IPS-20b (cell line): ENCODE results near the gene C13orf46.
"Not testable (repeated sequence)": the region's sequence is repeated elsewhere in the genome, so short reads cannot be mapped to it uniquely, and the experiment has no call there.

Experiments used
- H3K27ac ChIP-seq: one replicate; pipeline ENCODE4 v1.5.1; 2013; ENCODE audit warnings: low read length
- H3K27me3 ChIP-seq: 2 replicates; pipeline ENCODE4 v1.6.1; 2013; ENCODE audit warnings: mild to moderate bottlenecking, low read length, inconsistent platforms; ENCODE audit not compliant: insufficient read depth
- H3K36me3 ChIP-seq: 2 replicates; pipeline ENCODE4 v1.6.1; 2013; ENCODE audit warnings: low read depth, mild to moderate bottlenecking, inconsistent platforms, low read length, moderate library complexity; ENCODE audit not compliant: insufficient read depth
- H3K4me1 ChIP-seq: 2 replicates; pipeline ENCODE4 v1.6.1; 2013; ENCODE audit warnings: mild to moderate bottlenecking, control low read depth, inconsistent platforms, low read length, moderate library complexity; ENCODE audit not compliant: insufficient read depth
- H3K4me3 ChIP-seq: 2 replicates; pipeline ENCODE4 v1.5.1; 2013; ENCODE audit warnings: mild to moderate bottlenecking, low read length, inconsistent platforms
- H3K9ac ChIP-seq: 2 replicates; pipeline ENCODE4 v1.6.1; 2013; ENCODE audit warnings: low read depth, mild to moderate bottlenecking, inconsistent platforms, low read length, moderate library complexity
- H3K9me3 ChIP-seq: 2 replicates; pipeline ENCODE4 v1.6.1; 2013; ENCODE audit warnings: mild to moderate bottlenecking, low read depth, low read length, inconsistent platforms; ENCODE audit not compliant: insufficient read depth

The C13orf46 gene

GRCh38 chr13:113973218-113974164 is at the start of gene C13orf46:
TSS of gene C13orf46 (minus strand) at chr13:113974076. CDS start at chr13:113973997, 79 bp downstream.
- no peaks in the 10 kb centered on the region for H3K27me3 ChIP-seq
- H3K4me1 ChIP-seq = no peaks in the 10 kb centered on the region; the same call in 1 of the 2 replicates
- H3K9ac ChIP-seq = no peak within 1 kb of the TSS
- H3K27ac ChIP-seq = no peak within 1 kb of the TSS
- no peaks in the 10 kb centered on the region; the same call in 1 of the 2 replicates for H3K36me3 ChIP-seq
- no peak within 1 kb of the TSS for H3K4me3 ChIP-seq
- no peaks in the 10 kb centered on the region for H3K9me3 ChIP-seq

- no peaks in the 10 kb centered on the region for H3K4me1 ChIP-seq
- H3K9ac ChIP-seq = no peak overlapping the region
- no peaks in the 10 kb centered on the region for H3K27me3 ChIP-seq
- no peaks in the 10 kb centered on the region for H3K9me3 ChIP-seq
- H3K27ac ChIP-seq = no peak overlapping the region
- H3K4me3 ChIP-seq = no peak overlapping the region
- H3K36me3 ChIP-seq = peaks cover 6% of the 10 kb centered on the region; the same call in 1 of the 2 replicates
Observed at GRCh38 chr13:114022876-114023275, 49.0 kb upstream of the C13orf46 start.

DNA sequence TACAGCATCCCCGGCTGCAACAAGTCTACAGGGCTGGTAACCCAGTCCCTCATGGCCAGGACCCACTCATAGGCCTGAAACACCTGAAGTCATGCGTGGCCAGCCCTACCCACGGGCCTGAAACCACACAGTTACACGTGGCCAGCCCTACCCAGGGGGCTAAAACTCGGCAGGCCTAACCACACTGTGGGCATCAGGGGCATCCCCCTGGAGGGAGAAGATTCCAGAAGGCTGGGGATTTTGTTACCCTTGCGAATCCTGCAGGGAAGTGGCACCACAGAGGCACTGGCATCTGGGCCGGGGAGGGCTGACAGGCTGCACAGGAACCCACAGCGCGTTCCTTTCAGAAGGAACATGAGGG is 48.4 kb upstream of the C13orf46 start:
- H3K4me1 ChIP-seq = no peaks in the 10 kb centered on the region
- H3K9ac ChIP-seq = no peak overlapping the region
- H3K9me3 ChIP-seq = no peaks in the 10 kb centered on the region
- no peak overlapping the region for H3K4me3 ChIP-seq
- peaks cover 6% of the 10 kb centered on the region; the same call in 1 of the 2 replicates for H3K36me3 ChIP-seq
- H3K27ac ChIP-seq = no peak overlapping the region
- H3K27me3 ChIP-seq = no peaks in the 10 kb centered on the region

- Histone ChIP-seq H3K4me1 (no peaks in the 10 kb centered on the region), H3K4me3 (no peak overlapping the region), H3K9ac (no peak overlapping the region)
Observed at GRCh38 chr13:114021464-114022308, 47.8 kb upstream of the C13orf46 start.

DNA sequence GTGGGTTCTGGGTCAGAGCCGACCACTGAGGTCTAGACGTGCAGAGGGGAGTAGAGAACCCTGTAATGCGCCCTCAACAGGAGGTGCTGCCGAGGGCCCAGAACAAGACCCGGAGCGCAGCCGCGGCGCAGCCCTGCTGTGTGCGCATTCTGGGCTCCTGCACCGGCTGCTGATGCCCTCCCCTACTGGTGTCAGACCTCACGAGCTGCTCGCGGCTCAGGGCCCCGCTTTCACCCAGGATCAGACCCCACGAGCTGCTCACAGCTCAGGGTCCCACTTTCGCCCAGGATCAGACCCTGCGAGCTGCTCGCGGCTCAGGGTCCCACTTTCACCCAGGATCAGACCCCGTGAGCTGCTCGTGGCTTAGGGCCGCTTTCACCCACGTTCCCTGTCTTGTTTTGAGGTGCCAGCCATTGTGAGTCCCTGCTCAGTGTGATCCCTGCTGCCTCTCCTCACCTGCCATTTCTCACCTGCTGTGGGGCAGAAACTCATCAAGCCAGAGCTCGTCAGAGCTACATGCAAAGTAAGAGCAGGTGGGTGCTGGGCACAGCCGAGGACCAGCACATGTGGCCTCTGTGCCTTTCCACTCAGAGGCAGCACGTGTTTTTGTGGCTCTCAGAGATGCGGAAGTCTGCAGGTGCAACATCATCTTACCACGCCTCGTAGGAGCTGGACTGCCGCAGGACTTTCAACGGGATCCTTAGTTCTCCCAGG is 47.0 kb upstream of the C13orf46 start:
- Histone ChIP-seq H3K4me1 (no peaks in the 10 kb centered on the region), H3K36me3 (no peaks in the 10 kb centered on the region; the same call in 1 of the 2 replicates), H3K27me3 (no peaks in the 10 kb centered on the region)

More at GRCh38 chr13:114021464-114022308, 47.8 kb upstream of the C13orf46 start:
- Histone ChIP-seq H3K27ac (no peak overlapping the region), H3K27me3 (no peaks in the 10 kb centered on the region), H3K36me3 (peaks cover 4% of the 10 kb centered on the region; the same call in 1 of the 2 replicates), H3K9me3 (no peaks in the 10 kb centered on the region)

GRCh38 chr13:114020134-114020533 is 46.3 kb upstream of the C13orf46 start:
- not testable (repeated sequence) for H3K36me3 ChIP-seq, H3K9ac ChIP-seq, H3K27ac ChIP-seq

More for the DNA sequence above, 47.0 kb upstream of the C13orf46 start:
- no peak overlapping the region for H3K9ac ChIP-seq
- H3K4me3 ChIP-seq = no peak overlapping the region
- H3K9me3 ChIP-seq = no peaks in the 10 kb centered on the region
- no peak overlapping the region for H3K27ac ChIP-seq

DNA sequence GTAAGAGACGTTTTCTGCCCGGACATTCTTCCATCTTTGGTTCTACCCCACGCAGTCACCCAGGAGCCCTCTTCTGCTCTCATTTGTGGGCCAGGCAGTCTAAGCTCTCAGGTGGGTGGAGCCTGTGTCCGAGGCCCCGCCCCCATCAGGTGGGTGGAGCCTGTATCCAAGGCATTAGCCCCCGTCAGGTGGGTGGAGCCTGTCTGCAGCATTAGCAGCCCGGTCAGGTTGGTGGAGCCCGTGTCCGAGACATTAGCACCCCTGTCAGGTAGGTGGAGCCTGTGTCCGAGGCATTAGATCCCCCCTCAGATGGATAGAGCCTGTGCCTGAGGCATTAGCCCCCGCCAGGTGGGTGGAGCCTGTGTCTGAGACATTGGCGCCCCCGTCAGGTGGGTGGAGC is 45.5 kb upstream of the C13orf46 start:
- H3K9ac ChIP-seq = no peak overlapping the region
- no peaks in the 10 kb centered on the region for H3K9me3 ChIP-seq
- H3K27me3 ChIP-seq = no peaks in the 10 kb centered on the region
- no peaks in the 10 kb centered on the region; the same call in 1 of the 2 replicates for H3K36me3 ChIP-seq
- no peak overlapping the region for H3K27ac ChIP-seq
- H3K4me3 ChIP-seq = no peak overlapping the region
- no peaks in the 10 kb centered on the region for H3K4me1 ChIP-seq

More at GRCh38 chr13:114020134-114020533, 46.3 kb upstream of the C13orf46 start:
- H3K4me1 ChIP-seq, H3K4me3 ChIP-seq, H3K27me3 ChIP-seq, H3K9me3 ChIP-seq: not testable (repeated sequence)

- H3K4me1 ChIP-seq = no peaks in the 10 kb centered on the region
- H3K9ac ChIP-seq = no peak overlapping the region
Observed at GRCh38 chr13:114018461-114019055, 44.7 kb upstream of the C13orf46 start.

DNA sequence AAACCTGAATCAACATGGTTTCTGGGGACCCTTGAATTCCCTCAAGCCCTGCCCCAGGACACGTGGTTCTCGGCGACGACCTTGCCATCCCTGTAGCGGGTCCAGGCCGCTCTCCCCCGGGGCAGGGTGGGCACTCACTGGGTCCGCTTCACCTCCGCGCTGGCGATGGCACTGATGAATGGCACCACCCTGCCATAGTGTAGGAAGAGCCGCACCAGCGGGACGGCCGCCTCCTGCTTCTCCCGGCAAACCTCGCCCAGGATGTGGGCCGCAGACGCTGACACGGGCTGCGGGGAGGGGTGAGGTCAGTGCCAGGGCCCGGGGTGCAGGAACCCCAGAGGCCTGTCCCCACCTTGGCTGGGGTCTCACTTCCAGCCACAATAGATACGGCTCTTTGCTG is 44.1 kb upstream of the C13orf46 start:
- Histone ChIP-seq H3K4me3 (no peak overlapping the region), H3K27me3 (no peaks in the 10 kb centered on the region), H3K4me1 (no peaks in the 10 kb centered on the region), H3K27ac (no peak overlapping the region), H3K36me3 (no peaks in the 10 kb centered on the region; the same call in 1 of the 2 replicates), H3K9ac (no peak overlapping the region), H3K9me3 (no peaks in the 10 kb centered on the region)

More at GRCh38 chr13:114018461-114019055, 44.7 kb upstream of the C13orf46 start:
- Histone ChIP-seq H3K27ac (no peak overlapping the region), H3K36me3 (no peaks in the 10 kb centered on the region; the same call in 1 of the 2 replicates), H3K9me3 (no peaks in the 10 kb centered on the region), H3K27me3 (no peaks in the 10 kb centered on the region), H3K4me3 (no peak overlapping the region)

DNA sequence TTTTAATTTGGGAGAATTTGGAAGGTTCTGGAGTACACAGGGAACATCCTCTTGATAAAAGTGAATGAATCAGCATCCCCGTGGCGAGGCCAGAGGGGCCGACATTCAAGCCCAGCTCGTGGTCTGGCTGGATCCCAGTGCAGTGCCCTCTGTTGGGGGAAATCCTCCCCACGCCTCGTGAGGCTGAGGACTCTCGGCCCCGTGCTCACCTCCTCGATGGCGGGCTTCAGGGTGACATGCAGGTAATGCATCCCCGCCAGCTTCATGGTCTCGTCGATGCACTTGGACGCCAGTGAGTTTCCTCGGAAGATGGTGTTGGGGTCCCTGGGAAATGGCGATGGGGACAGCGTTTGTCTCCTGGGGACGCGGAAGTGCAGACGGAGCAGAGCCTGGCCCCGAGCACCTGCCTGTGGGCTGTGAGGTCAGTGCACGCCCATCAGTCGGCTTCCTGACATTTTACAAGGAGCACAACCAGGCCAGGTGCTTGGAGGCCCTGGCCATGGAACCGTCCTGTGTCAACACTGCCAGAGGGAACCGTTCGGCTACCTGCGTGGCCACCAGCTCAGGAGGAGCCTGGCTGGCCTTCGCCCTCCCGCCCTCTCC is 43.3 kb upstream of the C13orf46 start:
- Histone ChIP-seq H3K4me3 (no peak overlapping the region), H3K4me1 (no peaks in the 10 kb centered on the region), H3K27me3 (no peaks in the 10 kb centered on the region), H3K9me3 (no peaks in the 10 kb centered on the region), H3K9ac (no peak overlapping the region), H3K27ac (no peak overlapping the region), H3K36me3 (no peaks in the 10 kb centered on the region; the same call in 1 of the 2 replicates)
